DND-41 (cell line): ENCODE results near the gene VASP.

ENCODE experiments used
- ATAC-seq: fragments of 200-7000 bp; cut with Tn5 transposase; 3 replicates; pipeline ENCODE4 v1.9.1; 2021; ENCODE audit warnings: low read depth; ENCODE audit not compliant: insufficient read depth
- DNase-seq: peaks from one replicate; pipeline ENCODE4 v3.0.0-alpha.2; 2020
- H2AFZ ChIP-seq: 2 replicates; pipeline ENCODE4 v1.6.0; 2012; ENCODE audit warnings: low read depth, low read length
- H3K27ac ChIP-seq: 2 replicates; pipeline ENCODE4 v1.5.1; 2012; ENCODE audit warnings: low read length, inconsistent platforms
- H3K27me3 ChIP-seq: fragments of 200-600 bp; sonication (generic); 2 replicates; pipeline ENCODE4 v1.6.0; 2012; ENCODE audit warnings: low read length, mild to moderate bottlenecking, inconsistent platforms; ENCODE audit not compliant: insufficient read depth, poor library complexity
- H3K36me3 ChIP-seq: 2 replicates; pipeline ENCODE4 v1.5.1; 2012; ENCODE audit warnings: low read length, inconsistent platforms; ENCODE audit not compliant: insufficient read depth
- H3K4me1 ChIP-seq: 2 replicates; pipeline ENCODE4 v1.5.1; 2012; ENCODE audit warnings: mild to moderate bottlenecking, low read length; ENCODE audit not compliant: insufficient read depth
- H3K4me2 ChIP-seq: 2 replicates; pipeline ENCODE4 v1.6.0; 2012; ENCODE audit warnings: mild to moderate bottlenecking, moderate library complexity, low read length, inconsistent platforms; ENCODE audit not compliant: insufficient read depth
- H3K4me3 ChIP-seq, 2 experiments: fragments of 200-600 bp in 1 of 2; shearing (Covaris generic) in 1 of 2; 2 replicates each; pipeline ENCODE4 v1.5.1; 2012 to 2016; ENCODE audit warnings: inconsistent platforms in 2 of 2, low read length in 2 of 2, mild to moderate bottlenecking in 2 of 2, low read depth in 1 of 2, moderate library complexity in 1 of 2
- H3K79me2 ChIP-seq: 2 replicates; pipeline ENCODE4 v1.6.0; 2012; ENCODE audit warnings: low read length, inconsistent platforms; ENCODE audit not compliant: insufficient read depth
- H3K9ac ChIP-seq: 2 replicates; pipeline ENCODE4 v1.6.0; 2012; ENCODE audit warnings: low read depth, mild to moderate bottlenecking, inconsistent platforms, low read length, moderate library complexity
- H3K9me3 ChIP-seq: 2 replicates; pipeline ENCODE4 v1.5.1; 2012; ENCODE audit warnings: low read length, moderate library complexity, mild to moderate bottlenecking, inconsistent platforms; ENCODE audit not compliant: insufficient read depth, severe bottlenecking
- H4K20me1 ChIP-seq: 2 replicates; pipeline ENCODE4 v1.6.0; 2012; ENCODE audit warnings: low read length; ENCODE audit not compliant: insufficient read depth
- CTCF ChIP-seq: IDR thresholded peaks from 2 replicates; pipeline ENCODE4 v1.5.1; 2012; ENCODE audit warnings: borderline replicate concordance, low read length, moderate library complexity, mild to moderate bottlenecking; ENCODE audit not compliant: poor library complexity, severe bottlenecking; ENCODE audit errors: extremely low read depth
- EZH2 ChIP-seq: IDR thresholded peaks from 3 replicates; pipeline ENCODE4 v1.6.1; 2012; ENCODE audit warnings: borderline replicate concordance, low read depth, mild to moderate bottlenecking, moderate library complexity, low read length, inconsistent platforms; ENCODE audit not compliant: severe bottlenecking

VASP gene

GRCh38 chr19:45526971-45527370 lies 19.7 kb downstream of the VASP start:
- no peaks in the 10 kb centered on the region for H3K4me1 ChIP-seq
- no peaks in the 10 kb centered on the region for H4K20me1 ChIP-seq
- no peak overlapping the region for H2AFZ ChIP-seq
- no peak for ATAC-seq
- H3K9me3 ChIP-seq = peaks cover 8% of the 10 kb centered on the region
- peaks cover 19% of the 10 kb centered on the region for H3K36me3 ChIP-seq
- DNase-seq = no peak
- H3K27ac ChIP-seq = no peak overlapping the region
- H3K4me3 ChIP-seq = no peak overlapping the region
- TF ChIP-seq CTCF (no peak), EZH2 (no peak)
- H3K27me3 ChIP-seq = no peaks in the 10 kb centered on the region
- no peak overlapping the region for H3K4me2 ChIP-seq
- H3K9ac ChIP-seq = no peak overlapping the region
- no peaks in the 10 kb centered on the region for H3K79me2 ChIP-seq

- TF ChIP-seq EZH2 (no peak), CTCF (no peak)
- H3K4me1 ChIP-seq = no peaks in the 10 kb centered on the region
- H3K9me3 ChIP-seq = peaks cover 12% of the 10 kb centered on the region
- H2AFZ ChIP-seq = no peak overlapping the region
- no peaks in the 10 kb centered on the region for H3K79me2 ChIP-seq
- peaks cover 19% of the 10 kb centered on the region for H3K36me3 ChIP-seq
- ATAC-seq (no peak), DNase-seq (no peak)
- no peak overlapping the region for H3K4me3 ChIP-seq
- no peak overlapping the region for H3K4me2 ChIP-seq
- no peak overlapping the region for H3K9ac ChIP-seq
- no peak overlapping the region for H3K27ac ChIP-seq
- no peaks in the 10 kb centered on the region for H4K20me1 ChIP-seq
- H3K27me3 ChIP-seq = no peaks in the 10 kb centered on the region
These were observed 20.5 kb downstream of the VASP start for GRCh38 chr19:45527731-45528130.

- Histone ChIP-seq H3K9me3 (peaks cover 12% of the 10 kb centered on the region), H3K27ac (no peak overlapping the region), H3K79me2 (no peaks in the 10 kb centered on the region), H3K4me1 (no peaks in the 10 kb centered on the region), H3K36me3 (peaks cover 19% of the 10 kb centered on the region), H3K27me3 (no peaks in the 10 kb centered on the region), H3K4me2 (no peak overlapping the region), H2AFZ (no peak overlapping the region), H3K4me3 (no peak overlapping the region), H4K20me1 (no peaks in the 10 kb centered on the region), H3K9ac (no peak overlapping the region)
- ATAC-seq = no peak
- TF ChIP-seq CTCF (no peak), EZH2 (no peak)
- no peak for DNase-seq
These were observed 21.0 kb downstream of the VASP start for GRCh38 chr19:45528149-45528743.
